HepG2 (cell line): Measurements from ENCODE around the gene C21orf58.

Experiments
- BRCA1 ChIP-seq: sonication (generic); formaldehyde crosslinking; IDR thresholded peaks from 2 replicates; pipeline ENCODE4 v1.4.0; 2020; ENCODE audit warnings: missing genetic modification reagents
- TAF1 ChIP-seq: sonication (generic); formaldehyde crosslinking; IDR thresholded peaks from 2 replicates; pipeline ENCODE4 v1.4.0; 2020; ENCODE audit warnings: missing genetic modification reagents

GRCh38 chr21:46308431-46308830, 15.2 kb downstream of the C21orf58 start:
- no peak for TF ChIP-seq BRCA1
- TF ChIP-seq TAF1 = no peak
